AG10803 (cell line): ENCODE measurements around the gene RNF13.
"Not testable (repeated sequence)": the region's sequence is repeated elsewhere in the genome, so short reads cannot be mapped to it uniquely, and the experiment has no call there.

Experiments
- DNase-seq: peaks from one replicate; pipeline ENCODE4 v3.0.0; 2010; ENCODE audit warnings: low read depth
- H3K4me3 ChIP-seq: 2 replicates; pipeline ENCODE4 v1.5.1; 2011; ENCODE audit warnings: mild to moderate bottlenecking, low read length, control low read depth
- CTCF ChIP-seq: conservative IDR thresholded peaks from 2 replicates; pipeline ENCODE4 v1.5.1; 2011; ENCODE audit warnings: mild to moderate bottlenecking, low read length, control low read depth, inconsistent platforms

The RNF13 gene

GRCh38 chr3:149826636-149827035 lies 13.6 kb downstream of the RNF13 start:
- TF ChIP-seq CTCF = no peak
- no peak for DNase-seq
- no peak overlapping the region for H3K4me3 ChIP-seq

GRCh38 chr3:149828390-149828789 lies 15.4 kb downstream of the RNF13 start:
- no peak for TF ChIP-seq CTCF
- no peak overlapping the region for H3K4me3 ChIP-seq
- DNase-seq = no peak

GRCh38 chr3:149829631-149830030 lies 16.6 kb downstream of the RNF13 start:
- not testable (repeated sequence) for DNase-seq, H3K4me3 ChIP-seq

- no peak overlapping the region for H3K4me3 ChIP-seq
- no peak for DNase-seq
- no peak for TF ChIP-seq CTCF
These were observed 17.9 kb downstream of the RNF13 start for GRCh38 chr3:149830902-149831301.

GRCh38 chr3:149831321-149831720 lies 18.3 kb downstream of the RNF13 start:
- no peak for DNase-seq
- TF ChIP-seq CTCF = no peak
- H3K4me3 ChIP-seq = no peak overlapping the region

GRCh38 chr3:149832086-149832485 lies 19.1 kb downstream of the RNF13 start:
- no peak overlapping the region for H3K4me3 ChIP-seq
- no peak for TF ChIP-seq CTCF
- peak; percentile 40 for DNase-seq

- DNase-seq = no peak
- no peak overlapping the region for H3K4me3 ChIP-seq
- no peak for TF ChIP-seq CTCF
These were observed 20.2 kb downstream of the RNF13 start for GRCh38 chr3:149833241-149833640.

GRCh38 chr3:149838491-149838890 lies 25.5 kb downstream of the RNF13 start:
- DNase-seq, H3K4me3 ChIP-seq: not testable (repeated sequence)

GRCh38 chr3:149839469-149839868 lies 26.5 kb downstream of the RNF13 start:
- DNase-seq = peak; percentile 11
- H3K4me3 ChIP-seq = not testable (repeated sequence)
